Mesendoderm (in vitro differentiated cells): ENCODE measurements around the gene MAMSTR.

Experiments used
- DNase-seq: peaks from one replicate; pipeline ENCODE4 v3.0.0; 2013
- H2AK5ac ChIP-seq: 2 replicates; pipeline ENCODE4 v1.6.1; 2013; ENCODE audit warnings: low read length, inconsistent platforms
- H2BK120ac ChIP-seq: 2 replicates; pipeline ENCODE4 v1.6.1; 2013; ENCODE audit warnings: low read depth, mild to moderate bottlenecking, low read length, moderate library complexity, mixed read lengths
- H2BK15ac ChIP-seq: replicated peaks from 2 replicates; pipeline ENCODE4 v1.6.1; 2013; ENCODE audit warnings: low read depth, mild to moderate bottlenecking, moderate library complexity
- H2BK5ac ChIP-seq: 2 replicates; pipeline ENCODE4 v1.6.1; 2013; ENCODE audit warnings: low read length, inconsistent platforms
- H3K18ac ChIP-seq: 2 replicates; pipeline ENCODE4 v1.6.1; 2013; ENCODE audit warnings: mild to moderate bottlenecking, low read length, mixed read lengths
- H3K23ac ChIP-seq: one replicate; pipeline ENCODE4 v1.6.1; 2013; ENCODE audit warnings: low read length
- H3K27ac ChIP-seq: 2 replicates; pipeline ENCODE4 v1.5.1; 2013; ENCODE audit warnings: low read depth, mild to moderate bottlenecking, inconsistent platforms, low read length, moderate library complexity
- H3K27me3 ChIP-seq: 2 replicates; pipeline ENCODE4 v1.6.1; 2013; ENCODE audit warnings: low read length, control low read depth, mild to moderate bottlenecking, inconsistent platforms; ENCODE audit not compliant: insufficient read depth, poor library complexity
- H3K36me3 ChIP-seq: 2 replicates; pipeline ENCODE4 v1.6.1; 2013; ENCODE audit warnings: low read length, inconsistent platforms; ENCODE audit not compliant: control insufficient read depth, insufficient read depth
- H3K4ac ChIP-seq: one replicate; pipeline ENCODE4 v1.6.1; 2013; ENCODE audit warnings: low read depth, mild to moderate bottlenecking, low read length, moderate library complexity
- H3K4me1 ChIP-seq: 2 replicates; pipeline ENCODE4 v1.6.1; 2013; ENCODE audit warnings: low read depth, low read length, inconsistent platforms; ENCODE audit not compliant: control insufficient read depth
- H3K4me2 ChIP-seq: 2 replicates; pipeline ENCODE4 v1.6.1; 2013; ENCODE audit warnings: low read length
- H3K4me3 ChIP-seq: 2 replicates; pipeline ENCODE4 v1.5.1; 2013; ENCODE audit warnings: mild to moderate bottlenecking, low read length
- H3K56ac ChIP-seq: one replicate; pipeline ENCODE4 v1.6.1; 2013; ENCODE audit warnings: low read length
- H3K79me1 ChIP-seq: 2 replicates; pipeline ENCODE4 v1.6.1; 2013; ENCODE audit warnings: low read length, inconsistent platforms
- H3K79me2 ChIP-seq: 2 replicates; pipeline ENCODE4 v1.6.1; 2013; ENCODE audit warnings: mild to moderate bottlenecking, low read length; ENCODE audit not compliant: control insufficient read depth, insufficient read depth
- H3K9ac ChIP-seq: 2 replicates; pipeline ENCODE4 v1.6.1; 2013; ENCODE audit warnings: low read length, inconsistent platforms
- H4K5ac ChIP-seq: one replicate; pipeline ENCODE4 v1.6.1; 2013; ENCODE audit warnings: low read length
- H4K8ac ChIP-seq: one replicate; pipeline ENCODE4 v1.6.1; 2013; ENCODE audit warnings: low read depth, mild to moderate bottlenecking, control low read depth, low read length, moderate library complexity
- WGBS: extraction: QIAGEN DNeasy Blood & Tissue Kit; methylation state at CpG from one replicate; pipeline ENCODE4 v1.1.7; 2013; ENCODE audit warnings: low lambda C conversion rate, missing lambda C conversion rate; ENCODE audit not compliant: insufficient coverage; ENCODE audit errors: extremely low coverage; 5-methylcytosine and 5-hydroxymethylcytosine counted together

Gene MAMSTR

DNA sequence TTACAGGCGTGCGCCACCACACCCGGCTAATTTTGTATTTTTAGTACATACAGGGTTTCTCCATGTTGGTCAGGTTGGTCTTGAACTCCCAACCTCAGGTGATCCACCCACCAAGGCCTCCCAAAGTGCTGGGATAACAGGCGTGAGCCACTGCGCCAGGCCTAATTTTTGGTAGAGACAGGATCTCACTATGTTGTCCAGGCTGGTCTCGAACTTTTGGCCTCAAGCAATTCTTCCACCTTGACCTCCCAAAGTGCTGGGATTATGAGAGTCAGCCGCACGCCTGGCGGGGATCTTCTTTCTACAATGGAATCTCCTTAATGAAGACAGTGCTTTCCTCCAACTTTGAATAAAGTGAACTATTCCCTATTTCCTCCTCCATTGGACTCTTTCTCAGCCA lies 15.1 kb upstream of the MAMSTR start:
- no peak overlapping the region for H3K9ac ChIP-seq

GRCh38 chr19:48731452-48731851 lies 11.9 kb upstream of the MAMSTR start:
- no peak overlapping the region for H4K8ac ChIP-seq
- H2BK15ac ChIP-seq = no peak overlapping the region
- no peak overlapping the region for H3K27ac ChIP-seq
- H2BK120ac ChIP-seq = no peak overlapping the region
- no peaks in the 10 kb centered on the region for H3K36me3 ChIP-seq
- no peaks in the 10 kb centered on the region for H3K79me1 ChIP-seq
- no peak overlapping the region for H3K4me2 ChIP-seq
- H3K9ac ChIP-seq = no peak overlapping the region
- no peaks in the 10 kb centered on the region for H3K4me1 ChIP-seq
- H3K27me3 ChIP-seq = no peaks in the 10 kb centered on the region
- no peak overlapping the region for H3K56ac ChIP-seq
- no peak overlapping the region for H3K23ac ChIP-seq
- no peak for DNase-seq
- H2AK5ac ChIP-seq = no peak overlapping the region
- H4K5ac ChIP-seq = no peak overlapping the region
- H3K4ac ChIP-seq = no peak overlapping the region
- no peaks in the 10 kb centered on the region for H3K79me2 ChIP-seq
- H2BK5ac ChIP-seq = no peak overlapping the region
- WGBS = no CpG with 5 or more reads among the region's 4 CpGs
- no peak overlapping the region for H3K4me3 ChIP-seq
- no peak overlapping the region for H3K18ac ChIP-seq

More for the DNA sequence above, 15.1 kb upstream of the MAMSTR start:
- DNase-seq = no peak
- H2BK5ac ChIP-seq = no peak overlapping the region
- H3K4me2 ChIP-seq = no peak overlapping the region
- H3K18ac ChIP-seq = no peak overlapping the region
- no peak overlapping the region for H4K8ac ChIP-seq
- no CpG with 5 or more reads among the region's 9 CpGs for WGBS
- peaks cover 3% of the 10 kb centered on the region for H3K4me1 ChIP-seq
- H4K5ac ChIP-seq = no peak overlapping the region
- H3K79me1 ChIP-seq = no peaks in the 10 kb centered on the region
- no peak overlapping the region for H3K23ac ChIP-seq
- H3K56ac ChIP-seq = no peak overlapping the region
- H2AK5ac ChIP-seq = no peak overlapping the region
- H3K36me3 ChIP-seq = no peaks in the 10 kb centered on the region
- no peak overlapping the region for H3K27ac ChIP-seq
- peaks cover 2% of the 10 kb centered on the region for H3K27me3 ChIP-seq
- H3K79me2 ChIP-seq = no peaks in the 10 kb centered on the region
- no peak overlapping the region for H2BK15ac ChIP-seq
- no peak overlapping the region for H2BK120ac ChIP-seq
- H3K4me3 ChIP-seq = no peak overlapping the region
- no peak overlapping the region for H3K4ac ChIP-seq

GRCh38 chr19:48728911-48729664 lies 9.6 kb upstream of the MAMSTR start:
- Histone ChIP-seq H2BK15ac (no peak overlapping the region), H3K56ac (peak overlapping the region; percentile 79), H4K8ac (no peak overlapping the region), H3K27me3 (no peaks in the 10 kb centered on the region), H3K27ac (no peak overlapping the region), H3K4ac (no peak overlapping the region), H3K18ac (no peak overlapping the region), H4K5ac (no peak overlapping the region), H3K79me2 (no peaks in the 10 kb centered on the region), H3K4me2 (peak overlapping the region; percentile 31), H3K36me3 (no peaks in the 10 kb centered on the region), H3K9ac (peak overlapping the region; percentile 58), H3K79me1 (no peaks in the 10 kb centered on the region), H3K4me3 (no peak overlapping the region), H2BK120ac (no peak overlapping the region), H2AK5ac (no peak overlapping the region), H2BK5ac (no peak overlapping the region), H3K23ac (no peak overlapping the region), H3K4me1 (no peaks in the 10 kb centered on the region)
- DNase-seq = peak; percentile 42
- no CpG with 5 or more reads among the region's 77 CpGs for WGBS

- Histone ChIP-seq H2BK120ac (no peak overlapping the region), H4K5ac (no peak overlapping the region), H3K4ac (no peak overlapping the region), H3K23ac (no peak overlapping the region), H2BK15ac (no peak overlapping the region), H3K56ac (no peak overlapping the region), H4K8ac (no peak overlapping the region), H2BK5ac (no peak overlapping the region), H2AK5ac (no peak overlapping the region), H3K4me3 (no peak overlapping the region), H3K27ac (no peak overlapping the region), H3K4me2 (no peak overlapping the region), H3K79me2 (no peaks in the 10 kb centered on the region), H3K27me3 (no peaks in the 10 kb centered on the region), H3K36me3 (no peaks in the 10 kb centered on the region), H3K4me1 (no peaks in the 10 kb centered on the region), H3K79me1 (no peaks in the 10 kb centered on the region), H3K9ac (no peak overlapping the region), H3K18ac (no peak overlapping the region)
- no peak for DNase-seq
- no CpG with 5 or more reads among the region's 2 CpGs for WGBS
Observed at GRCh38 chr19:48726556-48726955, 7.0 kb upstream of the MAMSTR start.

DNA sequence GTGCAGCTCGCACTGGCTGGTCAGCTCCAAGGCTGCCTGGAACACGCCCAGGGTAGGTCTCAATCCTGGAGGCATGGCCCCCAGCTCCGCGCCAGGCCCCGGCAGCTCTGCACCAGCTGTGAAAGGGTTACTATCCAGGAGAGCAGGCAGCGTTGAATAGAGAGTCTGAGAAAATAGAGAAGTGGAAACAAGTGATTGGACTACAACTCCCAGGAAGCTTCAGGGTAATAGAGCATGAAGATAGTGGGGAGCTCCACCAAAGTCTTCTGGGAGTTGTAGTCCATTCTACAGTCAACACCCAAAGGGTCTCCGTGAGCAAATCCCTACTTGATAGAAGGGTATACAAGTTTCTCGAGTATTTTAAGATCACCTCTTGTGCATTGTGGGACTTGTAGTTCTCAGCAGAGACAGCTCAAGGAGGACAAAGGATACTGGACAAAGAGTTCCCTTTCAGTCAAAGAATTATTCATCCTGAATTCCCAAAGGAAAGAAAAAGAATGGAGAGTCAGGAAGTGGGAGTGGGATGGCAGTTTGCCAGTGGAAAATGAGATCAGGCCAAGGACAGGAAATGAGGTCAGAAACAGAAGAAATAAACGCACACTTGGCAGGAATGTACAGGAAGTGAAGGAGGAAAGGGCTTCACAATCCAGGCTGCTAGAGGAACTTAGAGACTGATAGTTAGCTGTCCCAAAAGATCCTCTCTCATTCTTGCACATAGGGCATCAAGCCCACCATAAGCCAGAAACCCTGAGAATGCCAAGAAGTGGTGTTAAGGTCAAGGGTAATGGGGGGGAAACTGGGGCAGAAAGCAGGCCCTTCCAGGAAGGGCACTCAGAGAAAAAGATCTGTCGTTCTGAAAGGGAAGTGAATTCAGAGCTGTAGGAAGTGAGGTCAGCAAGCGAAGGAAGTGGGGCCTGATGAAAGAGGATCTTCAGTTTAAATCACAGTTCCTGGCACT lies 5.5 kb upstream of the MAMSTR start:
- Histone ChIP-seq H3K27me3 (no peaks in the 10 kb centered on the region), H3K56ac (no peak overlapping the region), H4K8ac (no peak overlapping the region), H3K79me1 (no peaks in the 10 kb centered on the region), H3K27ac (no peak overlapping the region), H2AK5ac (no peak overlapping the region), H3K36me3 (no peaks in the 10 kb centered on the region), H3K79me2 (no peaks in the 10 kb centered on the region), H3K4me3 (no peak overlapping the region), H2BK5ac (no peak overlapping the region), H3K4me1 (no peaks in the 10 kb centered on the region), H4K5ac (no peak overlapping the region), H3K18ac (no peak overlapping the region), H3K9ac (no peak overlapping the region), H3K4ac (no peak overlapping the region), H2BK15ac (no peak overlapping the region), H3K23ac (no peak overlapping the region), H2BK120ac (no peak overlapping the region), H3K4me2 (no peak overlapping the region)
- no CpG with 5 or more reads among the region's 11 CpGs for WGBS
- peak; percentile 77 for DNase-seq
